HG03196 (cell line): Measurements from ENCODE around the gene PPAT.
"Not testable (repeated sequence)": the region's sequence is repeated elsewhere in the genome, so short reads cannot be mapped to it uniquely, and the experiment has no call there.

ENCODE experiments used
- ATAC-seq: cut with Tn5 transposase; IDR thresholded peaks from one replicate; pipeline ENCODE4 v1.9.1; 2021; ENCODE audit not compliant: unreplicated experiment

PPAT gene

DNA sequence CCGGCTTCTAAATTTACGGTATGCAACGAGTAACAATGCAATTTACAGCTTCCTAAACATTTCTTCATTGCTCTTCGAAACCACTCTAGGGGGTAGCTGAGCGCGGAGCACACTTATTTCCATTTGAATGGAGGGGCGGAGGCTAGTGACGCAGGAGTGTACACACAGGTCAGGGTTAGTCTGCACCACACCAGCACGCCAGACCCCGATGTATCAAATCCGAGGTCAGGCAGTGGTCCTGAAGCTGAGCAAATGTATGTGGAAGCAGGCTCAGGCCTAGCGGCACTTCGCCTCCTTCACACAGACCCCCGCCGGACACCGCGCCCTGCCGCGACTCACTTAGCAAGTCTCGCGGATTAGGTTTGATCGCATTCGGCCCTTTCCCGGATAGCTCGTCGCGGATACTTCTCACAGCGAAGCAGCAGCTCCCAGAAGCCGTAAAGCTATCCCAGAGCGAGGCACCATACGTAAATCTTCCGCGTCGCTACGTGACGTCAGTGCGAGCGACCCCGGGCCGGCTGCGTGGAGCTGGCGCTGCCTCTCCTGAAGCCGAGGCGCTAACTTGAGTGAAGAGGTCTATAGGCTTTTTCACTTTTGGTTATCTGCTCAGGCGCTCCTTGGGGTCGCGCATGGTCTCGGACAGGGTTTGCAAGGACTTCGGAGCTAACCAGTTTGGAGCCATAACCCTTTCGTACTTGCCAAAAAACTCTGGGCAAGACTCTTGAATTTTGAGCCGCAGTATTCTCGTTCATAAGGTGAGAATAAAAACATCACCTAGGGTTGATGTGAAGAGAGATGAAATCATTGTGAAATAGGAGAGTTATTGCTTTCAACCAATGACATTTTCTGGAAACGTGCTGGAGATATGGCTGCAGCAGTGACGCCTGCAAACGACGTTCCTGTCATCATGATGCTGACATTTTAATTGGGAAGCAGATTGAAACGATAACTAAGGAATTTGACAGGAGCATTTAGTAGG lies 48.1 kb downstream of the PPAT start, which contains the start of gene AASDH:
Gene AASDH, minus strand, starts transcription at position 469 of the 979 bp plus-strand sequence. CDS start 3,192 bp downstream, outside the sequence.
- peak; percentile 91 for ATAC-seq

DNA sequence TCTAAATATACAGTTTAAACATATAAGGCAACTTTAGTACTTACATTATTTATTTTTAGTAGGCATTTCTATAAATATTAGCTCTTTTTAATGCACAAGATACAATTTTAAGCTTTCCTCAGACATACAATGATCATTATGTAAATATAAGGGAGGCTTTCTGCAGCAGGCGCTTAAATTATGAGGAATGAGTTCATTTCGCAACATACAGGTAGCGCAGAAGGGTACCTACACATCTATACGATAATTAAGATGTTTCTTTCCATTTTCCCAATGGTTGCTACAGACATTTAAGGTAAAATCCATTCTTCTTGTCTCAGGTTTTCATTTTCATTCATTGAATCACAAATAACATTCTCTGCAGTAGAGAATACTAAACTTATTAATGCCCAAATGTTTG lies 49.3 kb downstream of the PPAT start:
- ATAC-seq, result no peak

DNA sequence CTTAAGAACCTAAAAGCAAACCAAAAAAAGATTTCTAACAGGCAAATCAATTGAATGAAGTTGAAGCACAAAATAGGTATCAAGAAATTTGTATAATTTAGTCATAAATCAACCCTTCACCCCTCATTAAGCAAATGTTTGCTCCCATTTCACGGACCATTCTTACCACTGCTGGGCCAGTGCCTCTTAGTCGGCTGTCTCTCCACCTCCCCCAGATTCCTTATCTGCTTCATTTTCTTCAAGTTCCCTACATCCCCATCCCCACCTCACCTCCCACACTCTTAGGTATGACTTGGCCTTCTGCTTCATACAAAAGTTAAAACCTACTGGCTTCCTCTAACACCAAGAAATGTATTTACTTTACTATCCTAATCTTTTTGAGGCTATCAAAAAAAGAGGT lies 60.0 kb downstream of the PPAT start:
- ATAC-seq, result no peak

DNA sequence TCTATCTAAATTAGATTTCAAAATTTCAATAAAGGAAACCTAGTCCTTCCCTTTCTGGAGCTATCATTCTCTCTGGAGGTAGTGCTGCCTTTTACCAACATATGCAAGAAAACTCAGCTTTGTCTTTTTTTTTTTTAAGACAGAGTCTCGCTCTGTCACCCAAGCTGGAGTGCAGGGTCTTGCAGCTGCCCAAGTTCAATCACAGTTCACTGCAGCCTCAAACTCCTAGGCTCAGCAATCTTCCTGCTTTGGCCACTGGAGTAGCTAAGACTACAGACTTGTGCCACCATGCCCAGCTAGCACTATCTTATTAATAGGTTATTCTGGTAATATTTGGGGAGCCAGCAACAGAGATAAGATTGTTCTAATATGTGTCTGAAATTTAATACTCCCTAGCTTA lies 60.5 kb downstream of the PPAT start:
- no peak for ATAC-seq

DNA sequence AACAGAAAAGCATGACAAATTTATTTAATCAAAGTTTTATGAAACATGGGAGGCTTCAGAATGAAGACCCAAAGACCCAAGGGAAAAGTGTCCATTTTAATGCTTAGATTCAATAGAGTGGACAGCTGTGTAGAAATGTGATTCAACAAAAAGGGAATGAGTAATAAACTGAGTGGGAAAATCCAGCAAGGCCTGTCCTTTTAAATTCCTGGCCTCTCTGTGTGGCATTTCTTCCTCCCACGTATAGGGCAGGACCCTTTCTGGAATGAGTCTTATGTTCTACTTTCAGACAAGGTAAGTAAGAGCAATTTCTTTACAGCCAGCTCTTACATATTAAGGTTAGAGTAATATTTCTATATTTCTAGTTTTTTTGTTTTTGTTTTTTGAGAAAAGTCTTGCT lies 62.6 kb downstream of the PPAT start:
- no peak for ATAC-seq

DNA sequence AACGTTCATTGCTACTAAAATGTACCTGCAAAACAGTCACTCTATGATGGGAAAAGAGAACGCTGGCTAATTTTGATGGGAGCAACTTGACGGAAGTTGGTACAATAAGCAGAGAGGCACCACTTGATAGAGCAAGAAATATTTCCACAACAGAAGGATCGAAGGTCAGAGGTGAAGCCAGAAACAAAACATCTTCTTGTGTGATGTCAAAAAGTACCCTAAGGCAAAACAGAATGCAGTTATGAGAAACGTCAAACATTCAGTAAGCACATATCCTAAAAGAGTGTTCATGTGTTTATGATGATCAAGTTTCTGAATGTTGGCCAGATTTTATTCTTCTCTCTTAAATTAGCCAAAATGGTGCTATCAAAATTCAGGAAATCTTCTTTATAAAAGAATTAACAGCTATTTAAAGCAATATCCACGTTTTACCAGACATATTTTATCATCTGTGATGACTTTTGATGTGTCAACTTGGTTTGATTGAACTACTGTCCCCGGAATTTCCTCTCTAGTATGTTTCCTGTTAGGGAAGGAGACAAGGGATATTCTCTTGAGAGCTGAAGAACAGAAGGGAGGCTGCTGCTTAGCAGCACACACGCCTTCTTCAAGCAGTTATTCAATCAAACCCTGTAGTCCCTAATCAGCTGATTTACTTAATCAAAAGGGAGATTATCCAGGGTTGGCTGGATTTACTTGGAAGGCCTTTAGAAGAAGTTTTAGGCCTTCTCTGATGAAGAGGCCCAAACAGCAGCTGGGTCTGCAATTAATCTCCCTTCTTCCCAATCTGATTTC lies 63.8 kb downstream of the PPAT start:
- ATAC-seq, result no peak

DNA sequence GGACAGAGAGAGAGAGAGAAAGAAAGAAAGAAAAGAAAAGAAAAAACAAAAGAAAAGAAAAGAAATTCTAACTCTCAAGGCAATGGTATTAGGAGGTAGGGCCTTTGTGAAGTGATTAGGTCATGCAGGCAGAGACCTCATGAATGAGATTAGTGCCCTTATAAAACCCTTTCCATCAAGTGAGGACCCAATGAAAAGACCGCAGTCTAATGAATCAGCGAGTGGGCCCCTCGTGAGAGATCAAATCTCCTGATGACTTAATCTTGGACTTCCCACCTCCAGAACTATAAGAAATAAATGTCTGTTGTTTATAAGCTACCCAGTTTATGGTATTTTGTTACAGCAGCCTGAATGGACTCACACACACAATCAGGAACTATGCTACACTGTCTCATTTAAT lies 65.0 kb downstream of the PPAT start:
- no peak for ATAC-seq

DNA sequence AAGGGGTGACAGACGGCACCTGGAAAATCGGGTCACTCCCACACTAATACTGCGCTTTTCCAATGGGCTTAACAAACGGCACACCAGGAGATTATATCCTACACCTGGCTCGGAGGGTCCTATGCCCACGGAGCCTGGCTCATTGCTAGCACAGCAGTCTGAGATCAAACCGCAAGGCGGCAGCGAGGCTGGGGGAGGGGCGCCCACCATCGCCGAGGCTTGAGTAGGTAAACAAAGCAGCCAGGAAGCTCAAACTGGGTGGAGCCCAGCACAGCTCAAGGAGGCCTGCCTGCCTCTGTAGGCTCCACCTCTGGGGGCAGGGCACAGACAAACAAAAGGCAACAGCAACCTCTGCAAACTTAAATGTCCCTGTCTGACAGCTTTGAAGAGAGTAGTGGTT lies 72.4 kb downstream of the PPAT start:
- ATAC-seq, result not testable (repeated sequence)

DNA sequence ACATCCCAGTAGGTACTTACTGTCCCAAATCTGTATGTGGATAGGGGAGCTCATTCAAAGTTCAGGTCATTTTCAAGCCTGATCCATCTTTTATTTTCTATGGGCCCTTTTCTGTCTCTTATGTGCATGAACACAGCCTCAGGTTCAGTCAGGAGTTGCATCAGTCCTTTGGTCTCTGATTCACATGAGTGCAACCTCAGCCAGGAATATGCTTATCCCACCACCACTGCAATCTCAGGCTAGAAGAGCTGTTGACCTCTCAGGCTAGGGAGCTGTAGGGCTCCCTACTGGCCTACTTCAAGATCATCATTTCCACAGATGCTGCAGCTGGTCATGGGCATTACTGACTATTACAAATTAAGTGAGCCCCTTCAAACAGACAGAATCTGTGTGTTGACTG lies 75.3 kb downstream of the PPAT start:
- ATAC-seq, result no peak

DNA sequence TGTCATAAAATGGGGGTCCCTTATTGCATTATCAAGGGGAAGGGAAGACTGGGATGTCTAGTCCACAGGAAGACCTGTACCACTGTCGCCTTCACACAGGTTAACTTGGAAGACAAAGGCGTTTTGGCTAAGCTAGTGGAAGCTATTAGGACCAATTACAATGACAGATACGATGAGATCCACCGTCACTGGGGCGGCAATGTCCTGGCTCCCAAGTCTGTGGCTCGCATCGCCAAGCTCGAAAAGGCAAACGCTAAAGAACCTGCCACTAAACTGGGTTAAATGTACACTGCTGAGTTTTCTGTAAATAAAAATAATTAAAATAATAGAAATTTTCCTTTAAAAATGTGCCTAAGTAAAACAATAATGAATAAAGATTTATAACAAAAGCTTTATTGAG lies 78.8 kb downstream of the PPAT start:
- no peak for ATAC-seq

DNA sequence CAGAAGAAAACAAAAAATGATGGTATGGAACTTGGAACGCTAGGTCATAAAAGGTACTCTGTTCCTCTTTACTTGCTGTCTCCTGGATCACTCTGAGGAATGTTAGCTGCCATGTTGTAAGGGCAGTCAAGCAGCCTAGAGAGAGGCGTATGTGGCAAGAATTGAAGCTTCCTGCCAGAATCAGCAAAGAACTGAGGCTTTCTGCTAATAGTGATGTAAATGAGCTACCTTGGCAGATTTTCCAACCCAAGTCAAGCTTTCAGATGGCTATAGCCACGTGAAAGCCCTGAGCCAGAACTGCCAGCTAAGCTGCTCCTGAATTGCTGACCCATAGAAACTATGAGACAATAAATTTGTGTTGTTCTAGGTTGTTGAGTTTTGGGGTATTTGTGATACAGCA lies 86.8 kb downstream of the PPAT start:
- ATAC-seq, result no peak

DNA sequence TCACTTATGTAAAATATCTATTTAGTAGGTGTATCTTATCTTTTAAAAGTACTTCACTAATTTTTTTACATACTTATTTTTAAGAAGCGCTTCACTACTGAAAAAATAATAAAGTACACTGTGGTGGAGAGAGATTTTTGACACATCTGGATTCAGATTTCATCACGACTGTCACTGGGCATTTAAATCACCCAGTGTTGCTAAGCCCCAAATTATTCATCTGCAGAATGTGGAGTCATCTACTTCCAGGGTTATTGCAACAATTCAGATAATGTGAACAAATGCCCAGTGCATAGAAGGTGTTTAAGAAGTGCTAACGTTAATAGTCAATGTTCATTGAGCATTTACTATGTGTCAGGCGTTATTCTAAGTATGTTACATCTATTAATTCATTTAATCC lies 90.0 kb downstream of the PPAT start:
- no peak for ATAC-seq
